HG02981 (cell line): ENCODE data around the gene CLPTM1.
A peak's percentile ranks its signal among the peaks of the same experiment; 100 is the strongest.

Experiments
- ATAC-seq: cut with Tn5 transposase; IDR thresholded peaks from one replicate; pipeline ENCODE4 v1.9.1; 2021; ENCODE audit warnings: mild to moderate bottlenecking, moderate library complexity; ENCODE audit not compliant: unreplicated experiment

Gene CLPTM1

GRCh38 chr19:45005787-45006186, 50.6 kb downstream of the CLPTM1 start:
- ATAC-seq = no peak

GRCh38 chr19:45008552-45008951, 53.4 kb downstream of the CLPTM1 start:
- no peak for ATAC-seq

- ATAC-seq = no peak
Measured at GRCh38 chr19:45009625-45010255, 54.6 kb downstream of the CLPTM1 start.

GRCh38 chr19:45010306-45010705, 55.1 kb downstream of the CLPTM1 start:
- no peak for ATAC-seq

GRCh38 chr19:45011959-45012358, 56.8 kb downstream of the CLPTM1 start:
- no peak for ATAC-seq

- ATAC-seq = peak; percentile 74
Measured at GRCh38 chr19:45016388-45017314, 61.5 kb downstream of the CLPTM1 start.

- no peak for ATAC-seq
Measured at GRCh38 chr19:45019187-45019586, 64.0 kb downstream of the CLPTM1 start.

- ATAC-seq = no peak
Measured at GRCh38 chr19:45020071-45020470, 64.9 kb downstream of the CLPTM1 start.

- ATAC-seq = no peak
Measured at GRCh38 chr19:45021971-45022370, 66.8 kb downstream of the CLPTM1 start.

GRCh38 chr19:45023048-45023447, 67.9 kb downstream of the CLPTM1 start:
- no peak for ATAC-seq

GRCh38 chr19:45025264-45025663, 70.1 kb downstream of the CLPTM1 start:
- no peak for ATAC-seq

GRCh38 chr19:45027371-45027770, 72.2 kb downstream of the CLPTM1 start:
- ATAC-seq = no peak

GRCh38 chr19:45030825-45031224, 75.6 kb downstream of the CLPTM1 start:
- no peak for ATAC-seq

- no peak for ATAC-seq
Measured at GRCh38 chr19:45032421-45032820, 77.2 kb downstream of the CLPTM1 start.

GRCh38 chr19:45035755-45036154, 80.6 kb downstream of the CLPTM1 start:
- ATAC-seq = no peak

GRCh38 chr19:45037393-45038169, 82.4 kb downstream of the CLPTM1 start:
- ATAC-seq = no peak

- ATAC-seq = peak; percentile 87
Measured at GRCh38 chr19:45038931-45039893, 84.0 kb downstream of the CLPTM1 start, which contains the start of gene CLASRP. Gene CLASRP, plus strand, starts transcription at chr19:45039045. Its CDS starts 1,168 bp downstream, at chr19:45040213.

GRCh38 chr19:45040059-45040771, 85.0 kb downstream of the CLPTM1 start:
- no peak for ATAC-seq

- no peak for ATAC-seq
Measured at GRCh38 chr19:45041125-45041524, 85.9 kb downstream of the CLPTM1 start.
